ENCODE results near the gene LRRC7. TPM values are rescaled to one million over a fixed set of nuclear protein-coding genes. Genes with fewer than 3 reads are reported as not detected.

LRRC7 gene
- total and polyA plus RNA-seq, 2 of the 8 experiments (the other 6 are each of a cell fraction or from before 2014, with no cell fraction given) = 0.03 to 0.17 TPM

DNA sequence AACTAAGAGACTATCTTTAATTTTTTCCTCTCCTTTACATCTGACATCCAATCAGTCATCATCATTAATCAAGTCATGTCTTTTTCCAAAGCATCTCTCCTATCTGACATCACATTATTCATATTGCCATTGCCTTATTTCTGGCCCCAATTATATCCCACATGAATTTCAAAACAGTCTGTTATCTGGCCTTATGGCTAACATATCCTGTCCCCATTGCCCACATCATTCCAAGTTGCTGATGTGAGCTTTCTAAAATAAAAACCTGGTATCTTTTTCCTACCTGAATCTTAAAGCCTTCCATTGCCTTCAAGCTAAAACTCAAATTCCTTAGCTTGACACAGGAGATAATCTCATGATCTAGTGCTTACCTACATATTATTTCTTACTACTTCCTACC, 353.8 kb downstream of the LRRC7 start:
- no peak overlapping the region for H2BK20ac ChIP-seq (ENCODE audit: low read length)
- H3K36me3 ChIP-seq (ENCODE audit: control insufficient read depth in 2 of 4, insufficient read depth in 4 of 4, low read length in 3 of 4) = no peaks in the 10 kb centered on the region
- H3K23me2 ChIP-seq (ENCODE audit: low read depth, low read length) = peaks cover 1% of the 10 kb centered on the region; the same call in 1 of the 2 replicates
- no peak overlapping the region for H3K4me2 ChIP-seq (ENCODE audit: insufficient read depth in 1 of 2, low read depth in 2 of 2, low read length in 2 of 2)
- no peak overlapping the region for H2BK15ac ChIP-seq (ENCODE audit: low read length)
- H3K27me3 ChIP-seq (replicated peaks in 1 of 4; ENCODE audit: control insufficient read depth in 3 of 4, extremely low read depth in 1 of 4, insufficient read depth in 3 of 4, low read length in 3 of 4) = no peaks in the 10 kb centered on the region
- no peaks in the 10 kb centered on the region for H4K20me1 ChIP-seq (replicated peaks in 1 of 2; ENCODE audit: control insufficient read depth in 1 of 2, insufficient read depth in 2 of 2, low read length in 2 of 2)
- H3K79me1 ChIP-seq (ENCODE audit: low read depth, low read length) = no peaks in the 10 kb centered on the region
- no peak overlapping the region for H4K5ac ChIP-seq (ENCODE audit: insufficient read length, low read depth, low read length)
- POLR2A ChIA-PET (ENCODE audit: partially characterized antibody) = no interaction called here
- H2BK5ac ChIP-seq (ENCODE audit: low read depth, low read length) = no peak overlapping the region
- H2BK12ac ChIP-seq (ENCODE audit: low read depth, low read length) = no peak overlapping the region
- H3K18ac ChIP-seq (ENCODE audit: extremely low read depth, low read length) = no peak overlapping the region
- DNase-seq (ENCODE audit: low read depth in 1 of 2, low spot score in 2 of 2) (no peak), FAIRE-seq (no peak)
- no peak overlapping the region for H3K9ac ChIP-seq (replicated peaks in 1 of 4; ENCODE audit: extremely low read depth in 1 of 4, low read depth in 3 of 4, low read length in 3 of 4)
- no peak overlapping the region for H2BK120ac ChIP-seq (replicated peaks; ENCODE audit: low read depth, low read length)
- H3K9me3 ChIP-seq (ENCODE audit: insufficient read depth in 2 of 2, low read depth in 1 of 2, low read length in 1 of 2) = no peaks in the 10 kb centered on the region
- H3K56ac ChIP-seq (replicated peaks; ENCODE audit: insufficient read length, low read depth, low read length) = no peak overlapping the region
- no peak overlapping the region for H2AK5ac ChIP-seq (ENCODE audit: low read depth, low read length)
- CTCF ChIA-PET (ENCODE audit: partially characterized antibody) = no interaction called here
- no peak overlapping the region for H2AFZ ChIP-seq (ENCODE audit: low read length)
- H3K4me1 ChIP-seq (replicated peaks in 1 of 4; ENCODE audit: control insufficient read depth in 3 of 4, insufficient read depth in 4 of 4, low read length in 3 of 4) = no peaks in the 10 kb centered on the region
- no peak overlapping the region for H4K91ac ChIP-seq (replicated peaks; ENCODE audit: insufficient read length, low read length)
- no peak overlapping the region for H3K14ac ChIP-seq (ENCODE audit: insufficient read length)
- H3K4me3 ChIP-seq (ENCODE audit: extremely low read depth in 1 of 4, insufficient read depth in 2 of 4, low read depth in 3 of 4, low read length in 4 of 4) = no peak overlapping the region
- H4K8ac ChIP-seq (ENCODE audit: extremely low read depth, insufficient read depth, low read length) = no peak overlapping the region
- no peak overlapping the region for H3K23ac ChIP-seq (ENCODE audit: insufficient read length)
- no peak overlapping the region for H3K4ac ChIP-seq (replicated peaks; ENCODE audit: insufficient read length, low read depth, low read length)
- no peak for TF ChIP-seq SP4 (IDR thresholded peaks at IDR 0.05; ENCODE audit: low read length)
- TF ChIP-seq RNF2 (IDR thresholded peaks at IDR 0.05; ENCODE audit: borderline replicate concordance, low read depth, low read length, missing control alignments, poor library complexity, severe bottlenecking) = no peak
- no peak for TF ChIP-seq KDM4A (IDR thresholded peaks at IDR 0.05; ENCODE audit: low read depth, low read length, severe bottlenecking)
- TF ChIP-seq TCF12 (IDR thresholded peaks at IDR 0.05; ENCODE audit: low read depth, low read length) = no peak
- no peak for TF ChIP-seq ZNF274 (IDR thresholded peaks at IDR 0.05; ENCODE audit: borderline replicate concordance, extremely low read depth, low read length)
- no peak for TF ChIP-seq CREB1 (IDR thresholded peaks at IDR 0.05)
- no peak for TF ChIP-seq RXRA (IDR thresholded peaks at IDR 0.05; ENCODE audit: insufficient read depth, low read depth, low read length)
- no peak for TF ChIP-seq BACH1 (IDR thresholded peaks at IDR 0.05; ENCODE audit: low read length)
- TF ChIP-seq, protein P1, sequence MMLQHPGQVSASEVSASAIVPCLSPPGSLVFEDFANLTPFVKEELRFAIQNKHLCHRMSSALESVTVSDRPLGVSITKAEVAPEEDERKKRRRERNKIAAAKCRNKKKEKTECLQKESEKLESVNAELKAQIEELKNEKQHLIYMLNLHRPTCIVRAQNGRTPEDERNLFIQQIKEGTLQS (IDR thresholded peaks at IDR 0.05; ENCODE audit: insufficient read depth, low read depth, low read length) = no peak
- TF ChIP-seq YY1 (IDR thresholded peaks at IDR 0.05; ENCODE audit: low read depth, low read length) = no peak
- no peak for TF ChIP-seq ASH2L (IDR thresholded peaks at IDR 0.05; ENCODE audit: low read length)
- TF ChIP-seq CHD1 (IDR thresholded peaks at IDR 0.05; ENCODE audit: low read depth, low read length) = no peak
- TF ChIP-seq KDM1A (IDR thresholded peaks at IDR 0.05; ENCODE audit: borderline replicate concordance, low read length) = no peak
- H3K27ac ChIP-seq (ENCODE audit: low read depth, low read length) = no peak overlapping the region
- H3K79me2 ChIP-seq (ENCODE audit: control insufficient read depth in 1 of 2, insufficient read depth in 2 of 2, low read length in 2 of 2) = no peaks in the 10 kb centered on the region
